IPS-20b (cell line): ENCODE data around the gene RND3.

Experiments
- H3K27ac ChIP-seq: one replicate; pipeline ENCODE4 v1.5.1; 2013; ENCODE audit warnings: low read length
- H3K27me3 ChIP-seq: 2 replicates; pipeline ENCODE4 v1.6.1; 2013; ENCODE audit warnings: mild to moderate bottlenecking, low read length, inconsistent platforms; ENCODE audit not compliant: insufficient read depth
- H3K36me3 ChIP-seq: 2 replicates; pipeline ENCODE4 v1.6.1; 2013; ENCODE audit warnings: low read depth, mild to moderate bottlenecking, inconsistent platforms, low read length, moderate library complexity; ENCODE audit not compliant: insufficient read depth
- H3K4me1 ChIP-seq: 2 replicates; pipeline ENCODE4 v1.6.1; 2013; ENCODE audit warnings: mild to moderate bottlenecking, control low read depth, inconsistent platforms, low read length, moderate library complexity; ENCODE audit not compliant: insufficient read depth
- H3K4me3 ChIP-seq: 2 replicates; pipeline ENCODE4 v1.5.1; 2013; ENCODE audit warnings: mild to moderate bottlenecking, low read length, inconsistent platforms
- H3K9ac ChIP-seq: 2 replicates; pipeline ENCODE4 v1.6.1; 2013; ENCODE audit warnings: low read depth, mild to moderate bottlenecking, inconsistent platforms, low read length, moderate library complexity
- H3K9me3 ChIP-seq: 2 replicates; pipeline ENCODE4 v1.6.1; 2013; ENCODE audit warnings: mild to moderate bottlenecking, low read depth, low read length, inconsistent platforms; ENCODE audit not compliant: insufficient read depth

RND3 gene

GRCh38 chr2:150480971-150481830 lies 6.3 kb downstream of the RND3 start:
- no peak overlapping the region for H3K4me3 ChIP-seq
- H3K27ac ChIP-seq, result no peak overlapping the region
- H3K4me1 ChIP-seq, result peaks cover 64% of the 10 kb centered on the region

GRCh38 chr2:150480241-150480640 lies 7.2 kb downstream of the RND3 start:
- Histone ChIP-seq H3K4me3 (no peak overlapping the region), H3K9ac (no peak overlapping the region), H3K4me1 (peaks cover 64% of the 10 kb centered on the region), H3K27ac (no peak overlapping the region), H3K27me3 (no peaks in the 10 kb centered on the region), H3K9me3 (no peaks in the 10 kb centered on the region), H3K36me3 (peaks cover 75% of the 10 kb centered on the region)

More at GRCh38 chr2:150480971-150481830, 6.3 kb downstream of the RND3 start:
- H3K36me3 ChIP-seq, result peaks cover 65% of the 10 kb centered on the region
- H3K9me3 ChIP-seq, result no peaks in the 10 kb centered on the region
- H3K27me3 ChIP-seq, result no peaks in the 10 kb centered on the region
- H3K9ac ChIP-seq, result no peak overlapping the region

GRCh38 chr2:150479075-150479915 lies 8.2 kb downstream of the RND3 start:
- Histone ChIP-seq H3K36me3 (peaks cover 78% of the 10 kb centered on the region), H3K27me3 (no peaks in the 10 kb centered on the region), H3K27ac (no peak overlapping the region), H3K9ac (no peak overlapping the region), H3K4me1 (peaks cover 60% of the 10 kb centered on the region), H3K9me3 (no peaks in the 10 kb centered on the region), H3K4me3 (no peak overlapping the region)

DNA sequence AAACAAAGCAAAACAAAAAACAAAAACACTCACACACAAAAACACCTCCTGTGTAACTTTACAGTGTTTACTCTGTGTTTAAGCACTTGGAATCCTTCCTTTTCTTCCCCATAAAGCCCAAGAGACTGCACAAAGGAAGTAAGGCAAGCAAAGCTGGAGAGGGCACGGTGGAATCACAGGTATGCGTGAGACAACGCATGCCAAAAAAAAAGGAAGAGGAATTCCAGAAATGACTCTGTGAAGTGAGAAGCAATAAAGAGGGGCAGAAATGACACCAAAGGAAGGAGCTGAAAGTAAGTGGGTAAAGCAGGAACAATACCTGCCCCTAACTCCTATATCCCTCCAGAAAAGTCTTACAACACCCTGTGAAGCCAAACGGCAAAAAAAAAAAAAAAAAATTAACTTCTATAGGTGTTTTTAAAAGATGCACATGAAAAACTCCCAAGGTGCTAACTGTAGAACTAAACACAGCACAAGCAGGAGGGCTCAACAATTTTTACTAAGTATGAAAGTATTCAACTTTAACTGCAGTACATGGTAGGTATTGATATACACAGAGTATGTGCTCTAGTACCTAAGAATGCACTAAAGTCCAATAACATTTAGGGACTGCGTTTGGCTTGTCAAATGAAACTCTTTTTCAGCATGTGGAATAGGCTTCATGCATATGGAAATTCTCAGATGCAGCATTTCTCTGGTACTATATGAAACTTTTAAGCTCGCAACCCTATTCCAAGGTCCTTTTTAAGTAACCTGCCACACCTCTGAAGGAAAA lies 9.1 kb downstream of the RND3 start:
- Histone ChIP-seq H3K4me1 (peaks cover 51% of the 10 kb centered on the region), H3K36me3 (peaks cover 78% of the 10 kb centered on the region), H3K9me3 (no peaks in the 10 kb centered on the region), H3K9ac (peak overlapping the region; percentile 33; the same call in 1 of the 2 replicates), H3K27ac (no peak overlapping the region), H3K4me3 (peak overlapping the region; percentile 10; the same call in 1 of the 2 replicates), H3K27me3 (no peaks in the 10 kb centered on the region)

DNA sequence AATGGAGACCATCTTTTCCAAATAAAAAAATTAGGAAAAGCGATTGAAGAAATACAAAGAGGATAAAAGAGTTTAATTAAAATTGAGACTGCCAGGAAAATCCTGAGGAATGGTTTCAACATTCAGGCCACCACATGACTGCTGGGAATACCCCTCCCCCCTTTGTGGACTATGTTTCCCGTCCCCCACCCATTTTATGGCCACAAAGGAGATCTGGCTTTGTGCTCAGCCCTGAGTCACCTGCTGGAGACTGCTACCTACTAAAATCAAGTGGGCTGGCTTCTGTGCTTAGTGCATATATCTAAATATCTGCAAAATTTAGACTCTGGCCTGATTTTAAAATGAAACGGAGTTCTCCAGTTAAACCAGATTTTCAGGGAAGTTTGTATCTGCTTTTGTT lies 10.1 kb downstream of the RND3 start:
- Histone ChIP-seq H3K4me3 (no peak overlapping the region), H3K4me1 (peaks cover 43% of the 10 kb centered on the region), H3K9ac (no peak overlapping the region), H3K9me3 (no peaks in the 10 kb centered on the region), H3K27ac (no peak overlapping the region), H3K36me3 (peaks cover 81% of the 10 kb centered on the region), H3K27me3 (no peaks in the 10 kb centered on the region)

DNA sequence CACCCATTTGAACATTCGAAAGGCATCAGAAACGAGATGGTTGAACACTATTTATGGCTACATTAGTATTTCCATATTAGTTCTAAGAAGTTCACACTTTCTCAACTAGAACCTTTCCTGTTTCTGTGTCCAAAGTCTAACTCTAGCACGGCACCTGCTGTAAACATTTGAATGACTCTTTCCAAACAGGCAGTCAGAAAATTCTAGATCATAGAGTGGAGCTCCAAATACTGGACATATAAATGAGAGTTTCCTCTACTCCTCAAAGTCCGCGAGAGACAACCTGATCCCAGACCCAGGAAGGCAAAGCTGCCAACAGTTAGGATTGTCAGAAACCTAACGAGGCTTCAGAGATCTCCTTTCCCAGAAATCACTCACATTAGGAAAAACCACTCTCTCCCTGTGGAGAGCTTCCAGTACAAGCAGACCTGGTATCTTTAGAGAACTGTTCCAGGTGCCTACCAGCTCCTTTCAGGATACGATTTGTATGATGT lies 10.6 kb downstream of the RND3 start:
- peaks cover 82% of the 10 kb centered on the region for H3K36me3 ChIP-seq
- peaks cover 43% of the 10 kb centered on the region for H3K4me1 ChIP-seq
- H3K9ac ChIP-seq, result no peak overlapping the region
- H3K4me3 ChIP-seq, result no peak overlapping the region
- H3K27me3 ChIP-seq, result no peaks in the 10 kb centered on the region
- no peaks in the 10 kb centered on the region for H3K9me3 ChIP-seq
- H3K27ac ChIP-seq, result no peak overlapping the region

DNA sequence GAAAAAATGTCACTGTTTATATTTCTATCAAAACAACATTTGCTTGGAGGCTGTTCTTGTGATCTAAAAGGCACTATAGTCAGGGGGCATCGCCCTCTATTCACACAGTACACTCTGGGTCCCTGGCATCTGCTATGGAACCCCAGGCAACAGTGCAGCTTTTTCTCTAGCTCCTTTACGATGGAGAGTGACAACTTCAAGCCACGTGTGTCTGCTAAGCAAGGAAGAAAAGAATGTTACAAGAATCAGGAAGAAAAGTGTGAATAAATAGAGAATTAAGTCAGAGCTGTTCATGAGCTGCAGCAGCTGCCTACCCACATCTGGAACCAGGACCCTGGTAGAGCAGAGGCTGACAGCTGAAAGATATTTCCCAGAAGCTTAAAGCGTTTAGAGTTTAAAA lies 11.2 kb downstream of the RND3 start:
- H3K4me1 ChIP-seq, result peaks cover 38% of the 10 kb centered on the region
- no peaks in the 10 kb centered on the region for H3K27me3 ChIP-seq
- no peak overlapping the region for H3K9ac ChIP-seq
- no peaks in the 10 kb centered on the region for H3K9me3 ChIP-seq
- peaks cover 84% of the 10 kb centered on the region for H3K36me3 ChIP-seq
- H3K4me3 ChIP-seq, result no peak overlapping the region
- H3K27ac ChIP-seq, result no peak overlapping the region

GRCh38 chr2:150475479-150476250 lies 11.8 kb downstream of the RND3 start:
- Histone ChIP-seq H3K27ac (no peak overlapping the region), H3K36me3 (peaks cover 84% of the 10 kb centered on the region), H3K9ac (no peak overlapping the region), H3K4me3 (no peak overlapping the region), H3K27me3 (no peaks in the 10 kb centered on the region), H3K4me1 (peaks cover 33% of the 10 kb centered on the region), H3K9me3 (no peaks in the 10 kb centered on the region)

DNA sequence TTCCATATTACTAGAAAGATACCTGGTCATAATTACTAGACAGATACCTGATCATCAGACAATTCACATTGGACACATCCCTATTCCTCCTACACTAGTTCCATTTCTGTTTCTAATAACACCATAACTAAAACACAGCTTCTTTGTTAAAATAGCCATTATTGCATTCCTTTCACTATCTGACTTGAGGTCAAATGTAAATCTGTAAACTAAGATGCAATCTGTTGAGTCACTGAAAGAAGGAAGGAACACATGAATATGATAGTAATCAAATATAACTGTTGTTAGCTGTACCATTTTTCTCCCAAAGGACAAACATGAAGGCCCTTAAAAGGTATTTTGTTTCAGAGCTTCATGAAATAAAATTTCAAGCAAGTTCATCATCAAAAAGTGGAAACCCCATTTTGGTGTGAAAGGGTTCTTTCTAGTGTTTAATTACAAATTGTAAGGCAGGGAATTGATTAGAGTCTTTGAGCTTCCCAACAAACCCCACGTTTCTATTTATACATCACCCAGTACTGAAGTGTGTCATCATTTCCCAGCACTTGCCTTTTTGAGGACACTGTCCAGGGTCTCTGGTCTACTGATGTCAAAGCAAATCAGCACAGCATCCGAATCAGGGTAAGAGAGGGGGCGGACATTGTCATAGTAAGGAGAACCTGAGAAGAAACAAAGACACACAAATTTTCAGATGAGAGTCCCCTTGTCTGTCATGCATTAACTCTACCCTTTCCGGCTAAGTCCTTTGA lies 13.0 kb downstream of the RND3 start:
- no peaks in the 10 kb centered on the region for H3K9me3 ChIP-seq
- H3K9ac ChIP-seq, result no peak overlapping the region
- no peaks in the 10 kb centered on the region for H3K27me3 ChIP-seq
- H3K36me3 ChIP-seq, result peaks cover 84% of the 10 kb centered on the region
- H3K27ac ChIP-seq, result no peak overlapping the region
- H3K4me1 ChIP-seq, result peaks cover 23% of the 10 kb centered on the region
- H3K4me3 ChIP-seq, result no peak overlapping the region

DNA sequence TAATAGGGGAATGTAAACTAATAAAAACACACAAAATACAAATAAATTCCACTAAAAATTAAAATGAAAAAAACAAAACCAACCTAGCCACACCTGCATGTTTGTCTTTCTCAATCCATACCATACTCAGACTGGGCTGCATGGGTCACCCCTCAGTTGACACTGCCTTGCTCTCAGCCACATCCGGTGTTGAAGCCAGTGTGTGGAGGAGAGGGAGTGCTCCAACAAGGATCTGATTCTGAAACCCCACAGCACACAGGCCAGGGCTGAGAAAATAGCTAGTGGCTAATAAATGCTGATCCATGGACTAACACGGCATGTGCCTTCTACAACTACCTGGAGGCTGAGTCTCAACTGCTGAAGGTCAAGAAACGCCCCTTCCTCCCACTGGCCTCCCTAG lies 13.7 kb downstream of the RND3 start:
- no peaks in the 10 kb centered on the region for H3K9me3 ChIP-seq
- H3K9ac ChIP-seq, result no peak overlapping the region
- H3K4me1 ChIP-seq, result peaks cover 18% of the 10 kb centered on the region
- H3K27me3 ChIP-seq, result no peaks in the 10 kb centered on the region
- H3K27ac ChIP-seq, result no peak overlapping the region
- peaks cover 90% of the 10 kb centered on the region for H3K36me3 ChIP-seq
- H3K4me3 ChIP-seq, result no peak overlapping the region
